ENCODE data around the gene CORO1A. TPM values are rescaled to one million over a fixed set of nuclear protein-coding genes. Genes with fewer than 3 reads are reported as not detected.
A peak's percentile ranks its signal among the peaks of the same experiment; 100 is the strongest.
"Not testable (repeated sequence)": the region's sequence is repeated elsewhere in the genome, so short reads cannot be mapped to it uniquely, and the experiment has no call there.

The CORO1A gene
- total RNA-seq, 1 donor from 2014 or later: 58.5 TPM

DNA sequence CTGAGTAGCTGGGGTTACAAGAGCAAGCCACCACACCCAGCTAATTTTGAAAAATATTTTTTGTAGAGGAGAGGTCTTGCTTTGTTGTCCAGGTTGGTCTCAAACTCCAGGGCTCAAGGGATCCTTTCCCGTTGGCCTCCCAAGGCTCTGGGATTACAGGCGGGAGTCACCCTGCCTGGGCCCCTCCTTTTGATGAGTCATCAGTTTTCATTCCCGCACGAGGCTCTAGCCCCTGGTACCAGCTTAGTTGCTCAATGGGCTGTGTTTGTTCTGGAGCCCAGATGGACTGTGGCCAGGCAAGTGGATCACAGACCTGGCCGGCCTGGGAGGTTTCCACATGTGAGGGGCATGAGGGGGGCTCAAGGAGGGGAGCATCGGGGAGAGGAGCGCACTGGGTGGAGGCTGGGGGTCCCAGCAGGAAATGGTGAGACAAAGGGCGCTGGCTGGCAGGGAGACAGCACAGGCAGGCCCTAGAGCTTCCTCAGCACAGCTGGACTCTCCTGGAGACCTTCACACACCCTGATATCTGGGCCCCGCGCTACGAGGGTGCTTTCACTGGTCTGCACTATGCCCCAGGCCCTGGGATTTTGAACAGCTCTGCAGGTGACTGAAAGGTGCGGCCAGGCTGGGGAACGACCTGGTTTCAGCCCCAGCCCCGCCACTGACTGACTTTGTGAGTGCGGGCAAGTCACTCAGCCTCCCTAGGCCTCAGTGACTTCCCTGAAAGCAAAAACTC is 16.4 kb downstream of the CORO1A start:
- not testable (repeated sequence) for DNase-seq (ENCODE audit: low spot score)

DNA sequence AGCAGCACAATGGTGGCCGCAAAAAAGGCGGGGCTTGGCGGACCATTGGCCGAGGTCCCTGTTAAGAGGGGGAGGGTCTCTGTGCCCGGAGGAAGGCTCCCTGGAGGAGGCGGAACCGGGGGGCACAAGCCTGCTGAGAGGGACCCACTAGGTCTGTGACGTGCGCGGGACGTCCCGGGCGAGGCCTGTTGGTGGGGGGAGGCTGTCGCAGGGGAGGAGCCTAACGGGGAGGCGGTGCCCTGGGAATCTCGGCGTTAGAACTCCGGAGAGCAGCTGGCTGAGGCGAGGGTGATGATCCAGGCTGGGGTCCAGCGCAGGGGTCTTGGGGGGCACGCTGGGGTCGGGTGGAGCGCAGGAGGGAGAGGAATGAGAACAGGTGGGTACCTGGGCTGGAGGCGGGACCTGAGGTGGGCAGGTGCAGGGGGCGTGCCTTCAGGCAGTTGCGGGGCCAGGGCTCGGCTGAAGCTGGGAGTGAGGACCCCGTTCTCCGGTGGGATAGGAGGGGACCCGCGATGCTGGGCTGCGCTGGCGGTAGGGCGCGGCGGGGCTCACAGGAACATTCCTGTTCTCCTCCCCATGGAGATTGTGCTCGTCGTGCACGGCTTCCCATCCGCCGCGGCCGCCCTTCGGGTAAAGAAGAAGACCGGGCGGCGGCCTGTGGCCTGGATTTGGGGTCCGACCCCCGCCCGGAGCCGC is 22.3 kb downstream of the CORO1A start:
- DNase-seq (ENCODE audit: low spot score): peak; percentile 10

GRCh38 chr16:30206252-30206651 is 22.9 kb downstream of the CORO1A start:
- not testable (repeated sequence) for DNase-seq (ENCODE audit: low spot score)

DNA sequence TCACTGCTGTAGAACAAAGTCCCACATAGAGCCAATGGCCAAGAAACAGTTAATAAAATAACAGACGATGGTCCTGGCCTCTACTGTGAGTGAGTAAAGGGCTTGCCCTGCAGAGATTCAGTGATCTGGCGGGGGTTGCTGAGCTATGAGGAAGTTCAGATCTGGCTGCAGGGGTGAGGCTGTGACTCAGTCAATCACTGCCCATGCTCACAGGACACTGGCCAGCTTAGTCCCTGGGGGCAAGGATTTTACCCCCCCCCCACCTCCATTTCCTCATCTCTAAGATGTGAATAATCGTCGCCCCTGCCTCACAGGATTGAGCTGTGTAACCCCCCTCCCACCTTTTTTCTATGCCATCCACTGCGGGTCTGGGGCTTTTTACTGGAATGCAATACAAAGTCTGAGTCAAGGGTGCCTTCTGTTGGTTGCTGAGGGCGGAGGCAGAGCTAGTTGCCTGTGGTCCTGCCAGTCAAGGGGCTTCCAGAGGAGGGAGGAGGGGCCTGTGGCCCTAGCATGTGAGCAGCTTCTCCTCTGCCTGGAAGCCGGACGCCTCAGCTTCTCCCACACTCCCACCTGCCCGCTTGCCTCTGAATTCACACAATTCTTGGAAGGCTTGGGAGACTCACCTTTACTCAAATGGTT is 23.8 kb downstream of the CORO1A start:
- peak; percentile 21 for DNase-seq (ENCODE audit: low spot score)

DNA sequence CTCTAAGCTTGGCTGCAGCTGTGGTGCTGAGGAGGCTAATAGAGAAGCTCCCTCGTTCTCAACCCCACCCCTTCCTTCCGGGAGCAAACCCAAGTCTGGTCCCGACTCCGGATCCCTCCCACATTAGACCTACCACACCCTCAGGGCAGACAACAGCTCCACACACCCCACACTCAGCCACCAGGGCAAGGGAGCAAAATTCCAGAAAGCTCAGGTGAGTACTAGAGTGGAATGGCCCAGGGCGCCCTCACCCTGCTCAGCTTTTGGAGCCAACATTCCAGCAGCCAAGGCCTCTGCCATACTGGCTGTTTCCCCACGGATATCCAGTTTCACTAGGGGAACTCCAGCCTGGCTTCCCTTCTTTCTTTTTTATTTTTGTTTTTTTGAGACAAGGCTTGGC is 25.6 kb downstream of the CORO1A start:
- peak; percentile 47 for DNase-seq (ENCODE audit: low spot score)

DNA sequence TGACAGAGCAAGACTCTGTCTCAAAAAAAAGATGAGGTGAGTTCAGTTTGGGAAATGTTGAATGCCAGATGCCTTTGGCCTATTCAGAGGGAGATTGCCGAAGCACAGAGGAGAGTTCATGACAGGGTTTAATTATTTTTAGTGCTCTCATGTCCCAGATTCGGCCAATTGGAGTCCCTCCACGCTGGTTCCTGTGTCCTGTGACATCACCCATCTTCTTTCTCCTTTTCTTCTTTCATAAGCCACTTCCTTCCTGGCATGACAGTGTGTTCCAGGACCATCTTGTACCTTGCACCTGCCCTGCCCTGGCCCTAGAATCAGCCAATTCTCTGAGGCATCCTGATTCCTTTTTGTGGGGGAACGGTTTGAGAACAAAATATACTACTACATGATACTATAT is 28.0 kb downstream of the CORO1A start:
- not testable (repeated sequence) for DNase-seq (ENCODE audit: low spot score)

DNA sequence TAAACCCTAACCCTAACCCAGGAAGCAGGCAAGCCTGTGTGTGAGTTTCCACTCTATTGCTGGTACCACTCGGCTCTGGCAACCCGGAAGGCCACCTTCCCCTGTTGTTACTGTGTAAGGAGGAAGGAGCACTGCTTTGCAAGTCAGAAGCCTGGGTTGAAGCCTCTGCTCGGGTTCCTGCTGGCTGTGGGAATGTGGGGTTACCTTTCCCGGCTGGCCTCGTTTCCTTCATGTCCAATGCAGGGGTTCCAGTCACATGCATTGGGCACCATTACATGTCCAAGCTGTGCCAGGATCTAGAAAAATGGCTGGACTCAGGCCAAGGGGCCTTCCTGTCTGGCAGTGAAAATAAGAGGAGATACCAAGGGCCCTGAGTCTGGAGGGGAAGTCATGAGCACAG is 33.7 kb downstream of the CORO1A start:
- peak; percentile 9 for DNase-seq (ENCODE audit: low spot score)

Other genes starting within 250 kb of the CORO1A start
- 167 TPM for gene TMEM219, start 221.5 kb upstream of the CORO1A start, total RNA-seq
- 67.3 TPM for gene TAOK2, start 209.7 kb upstream of the CORO1A start, total RNA-seq
- gene HIRIP3, start 188.0 kb upstream of the CORO1A start, total RNA-seq: 16.3 TPM
- gene INO80E, start 187.4 kb upstream of the CORO1A start, total RNA-seq: 88.4 TPM
- gene DOC2A, start 172.6 kb upstream of the CORO1A start, total RNA-seq: 18.8 TPM
- not detected for gene C16orf92, start 160.4 kb upstream of the CORO1A start, total RNA-seq
- not detected for gene TLCD3B, start 152.3 kb upstream of the CORO1A start, total RNA-seq
- 1,422 TPM for gene ALDOA, start 117.8 kb upstream of the CORO1A start, total RNA-seq
- gene PPP4C, start 107.6 kb upstream of the CORO1A start, total RNA-seq: 95.3 TPM
- gene TBX6, start 91.7 kb upstream of the CORO1A start, total RNA-seq: 3.7 TPM
- gene YPEL3, start 87.4 kb upstream of the CORO1A start, total RNA-seq: 81.7 TPM
- 11.2 TPM for gene GDPD3, start 70.1 kb upstream of the CORO1A start, total RNA-seq
- gene MAPK3, start 60.4 kb upstream of the CORO1A start, total RNA-seq: 109 TPM
- 59.4 TPM for gene BOLA2B, start 10.1 kb downstream of the CORO1A start, total RNA-seq
- gene SLX1A, start 10.3 kb downstream of the CORO1A start, total RNA-seq: 70.4 TPM
- 19.4 TPM for gene SULT1A3, start 15.7 kb downstream of the CORO1A start, total RNA-seq
- 12.5 TPM for gene NPIPB13, start 64.9 kb downstream of the CORO1A start, total RNA-seq
- gene CD2BP2, start 171.7 kb downstream of the CORO1A start, total RNA-seq: 71.2 TPM
- gene TBC1D10B, start 186.9 kb downstream of the CORO1A start, total RNA-seq: 60.6 TPM
- gene MYL11, start 191.2 kb downstream of the CORO1A start, total RNA-seq: 1.3 TPM
- 11.5 TPM for gene SEPTIN1, start 199.0 kb downstream of the CORO1A start, total RNA-seq
- gene ZNF48, start 211.8 kb downstream of the CORO1A start, total RNA-seq: 11.8 TPM
- 21.9 TPM for gene ZNF771, start 224.0 kb downstream of the CORO1A start, total RNA-seq
- 53.3 TPM for gene DCTPP1, start 246.4 kb downstream of the CORO1A start, total RNA-seq

Measured in mucosa of gallbladder (tissue), 1 donor.